ENCODE measurements around the gene LSM7.

The LSM7 gene

DNA sequence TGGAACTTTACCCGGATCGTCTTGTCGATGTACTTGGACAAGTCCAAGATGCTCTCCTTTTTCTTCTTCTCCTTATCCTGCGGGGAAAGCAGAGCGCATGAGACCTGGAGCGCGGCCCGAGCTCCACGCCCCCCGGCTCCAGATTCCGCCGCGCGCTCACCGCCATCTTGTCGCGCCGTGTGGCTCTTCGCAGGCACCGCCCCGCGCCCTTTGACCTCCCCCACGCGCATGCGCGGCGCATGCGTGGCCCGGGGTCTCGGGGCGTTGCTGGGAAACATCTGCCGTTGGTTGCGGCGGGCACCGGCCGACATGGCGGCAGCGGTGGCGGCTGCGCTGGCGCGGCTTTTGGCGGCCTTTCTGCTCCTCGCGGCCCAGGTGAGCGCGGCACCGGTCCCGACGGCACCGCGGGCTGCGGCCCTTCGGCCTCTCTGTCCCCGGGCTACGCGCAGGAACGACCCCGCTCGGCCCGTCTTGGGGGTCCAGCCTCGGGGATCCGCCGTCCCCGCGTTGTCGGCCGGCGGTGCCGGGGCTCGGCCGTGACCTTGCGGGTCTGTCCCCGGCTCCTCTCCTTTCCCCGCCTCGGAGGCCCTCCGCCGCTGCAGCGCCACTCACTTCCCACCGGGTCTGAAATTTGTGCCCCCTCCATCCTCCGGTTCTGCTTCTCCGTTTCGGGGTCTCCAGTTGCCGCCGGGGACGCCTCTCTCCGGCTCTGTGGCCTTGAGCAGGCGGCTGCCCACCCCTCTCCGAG lies at the start of gene LSM7, which contains the start of gene SPPL2B:
Gene LSM7 (minus strand): TSS at position 186 of the 748 bp plus-strand sequence. CDS start 20 bp downstream, at position 166.
Gene SPPL2B (plus strand): TSS at position 284 of the 748 bp plus-strand sequence. CDS start 26 bp downstream, at position 310.
- peak; percentile 95 for DNase-seq

DNA sequence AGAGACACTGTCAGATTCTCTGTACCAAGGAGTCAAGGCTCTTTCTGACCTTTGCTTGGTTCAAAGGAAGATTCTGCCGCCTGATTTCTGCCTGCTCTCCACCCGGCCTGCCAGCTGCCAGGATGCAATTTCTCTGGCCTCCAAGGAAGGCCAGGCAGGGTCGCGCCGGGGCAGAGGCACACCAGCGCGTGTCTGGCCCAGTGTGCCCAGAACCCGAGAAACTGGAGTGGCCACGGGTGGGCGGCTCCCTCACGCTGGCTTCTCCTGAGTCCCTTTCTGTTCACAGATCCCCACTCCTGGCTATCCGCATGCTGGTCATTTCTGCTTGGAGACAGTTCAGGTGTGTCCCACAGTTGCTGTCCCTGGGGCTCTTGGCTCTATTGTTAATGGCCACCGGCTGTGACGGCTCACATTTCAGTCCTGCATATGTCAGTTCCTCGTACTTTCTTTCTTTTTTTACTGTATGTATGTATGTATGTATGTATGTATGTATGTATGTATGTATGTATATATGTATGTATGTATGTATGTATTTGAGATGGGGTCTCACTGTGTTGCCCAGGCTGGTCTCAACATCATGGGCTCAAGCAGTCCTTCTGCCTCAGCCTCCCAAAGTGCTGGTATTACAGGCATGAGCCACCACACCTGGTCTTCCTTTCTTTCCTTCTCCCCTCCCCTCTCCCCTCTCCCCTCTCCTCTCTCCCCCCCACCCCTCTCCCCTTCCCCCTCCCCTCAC lies 48.6 kb upstream of the LSM7 start:
- no peak for DNase-seq

DNA sequence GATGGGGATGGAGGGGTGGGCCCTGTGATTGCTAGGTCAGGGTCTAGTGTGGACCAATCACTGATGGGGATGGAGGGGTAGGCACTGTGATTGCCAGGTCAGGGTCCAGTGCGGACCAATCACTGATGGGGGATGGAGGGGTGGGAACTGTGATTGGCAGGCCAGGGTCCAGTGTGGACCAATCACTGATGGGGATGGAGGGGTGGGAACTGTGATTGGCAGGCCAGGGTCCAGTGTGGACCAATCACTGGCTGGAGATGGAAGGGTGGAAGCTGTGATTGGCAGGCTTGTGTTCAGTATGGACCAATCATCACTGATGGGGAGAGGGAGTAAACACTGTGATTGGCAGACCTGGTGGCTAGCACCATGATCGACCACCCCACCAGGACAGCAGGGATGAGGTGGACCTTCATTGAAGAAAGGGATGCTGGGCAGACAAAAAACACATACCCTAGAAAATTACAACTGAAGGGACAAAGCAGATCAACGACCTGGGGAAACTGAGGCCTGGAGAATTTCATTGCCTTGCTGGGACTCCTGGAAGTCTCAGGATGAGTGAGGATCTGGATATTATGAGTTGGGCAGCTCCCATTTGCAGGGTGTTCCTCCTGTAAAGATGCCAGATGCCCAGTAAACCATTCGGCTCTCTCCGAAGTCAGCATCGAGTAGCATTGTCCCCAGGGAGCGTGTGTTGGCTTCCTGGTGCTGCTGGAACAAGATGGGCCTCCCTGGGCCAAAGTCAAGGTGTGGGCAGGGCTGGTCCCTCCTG lies 47.2 kb upstream of the LSM7 start:
- DNase-seq: no peak

DNA sequence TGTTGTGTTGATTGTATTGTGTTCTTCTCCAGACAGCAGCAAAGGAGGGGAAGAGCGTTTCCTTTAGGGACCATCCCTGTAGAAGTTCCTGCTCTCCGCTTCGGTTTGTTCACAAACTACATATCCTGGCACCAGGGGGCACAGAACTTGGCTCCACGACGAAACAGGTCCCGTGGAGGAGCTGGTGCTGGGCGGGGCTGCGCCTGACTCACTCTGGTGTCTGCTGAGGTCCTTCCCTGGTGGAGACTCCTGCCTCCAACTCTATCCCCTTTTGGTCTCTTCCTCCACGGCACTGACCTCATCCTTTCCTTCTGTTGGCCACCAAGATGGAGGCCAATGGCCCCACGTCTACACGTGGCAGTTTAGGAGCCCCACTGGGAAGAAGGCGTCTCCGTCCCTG lies 46.4 kb upstream of the LSM7 start:
- no peak for DNase-seq

DNA sequence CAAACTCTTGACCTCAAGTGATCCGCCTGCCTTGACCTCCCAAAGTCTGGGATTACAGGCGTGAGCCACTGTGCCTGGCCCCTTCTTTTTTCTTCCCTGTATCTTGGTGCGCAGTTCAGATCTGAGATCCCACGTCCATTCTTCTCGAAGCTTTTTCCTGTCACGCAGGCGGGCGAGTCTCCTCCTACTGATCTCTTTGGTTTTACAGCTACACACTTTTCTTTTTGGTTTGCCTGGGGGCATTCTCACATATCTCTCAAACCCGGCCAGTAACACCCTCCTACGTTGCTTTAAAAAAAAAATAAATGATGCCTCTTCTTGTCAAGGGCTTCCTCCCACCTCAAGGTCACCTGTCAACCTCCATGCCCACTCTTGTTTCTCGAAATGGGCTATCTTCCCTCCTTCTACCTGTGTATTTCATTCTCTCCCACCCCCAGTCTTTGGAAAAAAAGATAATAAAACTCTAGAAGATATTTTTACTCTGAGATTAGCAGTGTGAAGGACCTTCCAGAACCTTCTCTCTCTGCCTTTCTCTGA lies 43.8 kb upstream of the LSM7 start:
- DNase-seq: no peak

DNA sequence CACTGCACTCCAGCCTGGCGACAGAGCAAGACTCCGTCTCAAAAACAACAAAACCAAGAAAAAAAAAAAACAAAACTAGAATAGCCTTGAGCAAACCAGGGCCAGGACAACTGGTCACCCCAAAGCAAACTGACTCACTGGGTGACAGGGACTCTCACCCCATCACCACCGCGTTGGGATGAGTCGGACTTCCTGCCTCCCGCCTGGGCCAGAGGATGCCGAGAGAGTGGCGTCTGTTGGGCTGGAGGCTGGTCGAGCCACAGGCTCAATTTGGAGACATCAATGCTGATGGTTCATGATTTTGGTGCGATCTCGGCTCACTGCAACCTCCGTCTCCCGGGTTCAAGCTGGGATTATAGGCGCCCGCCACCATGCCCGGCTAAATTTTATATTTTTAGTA lies 43.3 kb upstream of the LSM7 start:
- no peak for DNase-seq

DNA sequence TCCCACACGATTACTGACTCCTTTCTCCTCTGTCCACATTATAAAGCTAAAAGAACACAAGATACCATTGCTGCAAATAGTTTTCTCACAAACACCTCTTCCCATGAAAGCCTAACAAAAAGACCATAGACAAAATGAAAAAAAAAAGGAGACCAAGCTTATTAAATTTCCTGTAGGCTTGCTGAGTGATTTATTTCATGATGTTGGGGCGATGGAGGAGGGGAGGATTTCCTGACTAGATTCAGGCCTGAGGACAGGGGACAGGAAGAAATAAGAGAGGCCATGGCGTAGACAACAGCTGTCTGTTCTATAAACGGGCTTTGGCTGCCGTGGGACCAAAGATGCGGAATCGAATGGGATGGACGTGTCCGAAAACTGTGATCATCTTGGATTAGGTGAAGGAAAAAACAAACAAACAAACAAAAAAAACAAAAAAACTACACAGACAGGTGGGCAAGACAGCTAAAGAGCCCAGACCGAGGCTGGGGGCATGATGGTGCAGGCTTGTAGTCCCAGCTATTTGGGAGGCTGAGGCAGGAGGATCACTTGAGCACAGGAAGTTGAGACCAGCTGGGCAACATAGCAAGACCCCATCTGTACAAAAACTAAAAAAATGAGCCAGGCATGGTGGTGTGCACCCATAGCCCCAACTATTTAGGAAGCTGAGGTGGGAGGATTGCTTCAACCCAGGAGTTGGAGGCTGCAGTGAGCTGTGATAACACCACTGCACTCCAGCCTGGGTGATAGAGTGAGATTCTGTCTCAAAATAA lies 37.0 kb upstream of the LSM7 start:
- no peak for DNase-seq

DNA sequence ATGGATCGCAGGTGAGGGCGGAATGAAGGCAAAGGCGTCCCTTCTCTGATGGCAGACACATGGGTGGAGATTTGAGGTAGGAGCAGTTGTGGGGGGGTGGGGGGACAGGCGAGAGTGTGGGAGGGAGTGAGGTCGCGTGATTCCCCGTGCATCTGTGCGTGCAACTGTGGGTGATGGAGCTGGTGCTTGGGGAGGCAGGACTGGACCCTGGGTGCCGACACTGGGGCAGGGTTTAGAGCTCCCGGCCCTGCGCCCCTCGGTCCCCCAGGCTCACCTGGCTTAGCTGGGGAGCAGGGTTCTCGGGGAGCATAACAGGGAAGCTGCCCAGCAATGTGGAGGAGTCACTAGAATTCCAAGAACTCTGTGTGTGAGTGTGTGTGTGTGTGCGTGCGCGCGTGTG lies 35.0 kb upstream of the LSM7 start:
- no peak for DNase-seq

DNA sequence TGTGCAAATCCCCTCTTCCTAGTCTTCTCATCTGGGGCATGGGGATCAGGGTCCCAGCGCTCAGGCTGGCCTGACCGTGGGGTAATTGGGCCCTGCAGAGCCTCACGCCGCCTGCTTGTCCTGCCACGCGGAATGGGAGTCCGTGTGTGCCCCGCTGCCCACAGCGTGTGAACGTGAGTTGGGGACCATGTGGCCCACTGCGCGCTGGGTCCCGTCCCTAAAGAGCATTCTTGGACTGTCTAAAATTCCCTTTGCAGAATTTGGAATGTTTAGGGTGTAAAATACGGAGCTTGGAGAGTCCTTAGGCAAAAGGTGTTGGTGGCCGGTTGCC lies 34.5 kb upstream of the LSM7 start:
- DNase-seq: no peak

DNA sequence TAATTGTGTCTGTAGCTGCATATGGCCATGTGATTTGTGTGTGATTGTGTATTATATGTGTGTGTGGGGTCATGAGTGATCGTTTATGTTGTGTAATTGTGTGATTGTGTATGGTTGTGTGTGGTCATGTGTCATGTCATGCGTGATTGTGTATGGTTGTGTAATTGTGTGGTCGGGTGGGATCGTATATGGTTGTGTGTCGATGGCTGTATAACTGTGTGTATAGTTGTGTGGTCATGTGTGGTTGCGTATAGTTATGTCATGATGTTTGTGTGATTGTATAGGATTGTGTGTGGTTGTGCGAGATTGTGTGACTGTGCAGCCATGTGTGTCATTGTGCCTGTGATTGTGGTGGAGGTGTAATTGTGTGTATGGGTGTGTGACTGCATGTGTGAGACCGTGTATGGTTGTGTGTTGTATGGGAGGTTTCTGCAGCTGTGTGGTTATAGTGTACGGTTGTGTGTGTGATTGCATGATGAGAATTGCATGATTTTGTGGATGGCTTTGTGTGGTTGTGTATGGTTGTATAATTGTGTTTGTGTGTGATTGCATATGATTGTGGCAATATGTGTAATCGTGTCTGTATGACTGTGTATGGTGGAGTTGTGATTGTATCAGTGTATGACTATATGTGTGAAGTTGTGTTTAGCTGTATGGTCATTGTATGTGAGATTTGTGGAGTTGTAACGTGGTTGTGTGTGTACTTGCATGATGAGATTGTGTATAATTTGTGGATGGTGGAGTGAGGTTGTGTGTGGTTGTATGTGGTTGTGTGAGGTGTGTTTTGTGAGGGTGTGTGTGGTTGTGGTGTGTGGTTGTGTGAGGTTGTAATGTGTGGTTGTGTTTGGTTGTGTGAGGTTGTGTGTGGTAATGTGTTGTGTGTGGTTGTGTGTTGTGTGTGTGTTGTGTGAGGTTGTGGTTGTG lies 33.9 kb upstream of the LSM7 start:
- DNase-seq: no peak

DNA sequence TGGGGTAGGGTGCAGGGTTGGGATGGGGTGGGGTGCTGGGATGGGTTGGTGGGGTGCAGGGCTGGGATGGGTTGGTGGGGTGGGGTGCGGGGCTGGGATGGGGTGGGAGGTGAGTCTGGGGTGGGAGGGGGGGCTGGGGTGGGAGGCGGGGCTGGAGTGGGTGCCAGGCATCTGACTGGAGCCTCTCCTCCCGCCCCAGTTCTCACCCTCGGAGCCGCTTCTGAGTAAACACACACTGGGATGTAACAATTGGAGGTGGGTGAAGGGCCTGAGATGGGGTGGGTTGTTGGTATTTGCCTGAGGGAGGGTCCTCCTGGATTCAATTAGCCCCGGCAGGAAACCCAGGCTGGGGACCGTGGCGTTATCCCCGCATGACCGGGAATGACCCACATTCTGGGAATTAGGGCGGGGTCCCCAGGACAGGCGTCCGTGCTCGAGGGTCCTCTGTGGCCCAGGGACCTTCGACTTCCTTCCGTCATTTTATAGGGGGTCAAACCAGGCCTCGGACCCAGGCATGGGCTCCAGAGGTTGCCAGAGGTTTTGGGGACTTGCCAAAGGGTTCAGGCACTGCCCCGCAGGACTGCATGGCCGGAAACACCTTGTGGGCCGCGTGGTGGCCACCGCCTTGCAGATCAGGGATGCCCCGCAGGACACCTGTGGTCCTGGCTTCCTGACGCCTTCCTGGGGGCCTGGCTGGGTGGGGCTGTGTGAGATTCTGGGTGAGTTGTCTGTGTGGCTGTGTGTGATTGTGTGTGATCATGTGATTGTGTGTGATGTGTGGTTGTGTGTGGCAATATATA lies 33.1 kb upstream of the LSM7 start:
- no peak for DNase-seq

DNA sequence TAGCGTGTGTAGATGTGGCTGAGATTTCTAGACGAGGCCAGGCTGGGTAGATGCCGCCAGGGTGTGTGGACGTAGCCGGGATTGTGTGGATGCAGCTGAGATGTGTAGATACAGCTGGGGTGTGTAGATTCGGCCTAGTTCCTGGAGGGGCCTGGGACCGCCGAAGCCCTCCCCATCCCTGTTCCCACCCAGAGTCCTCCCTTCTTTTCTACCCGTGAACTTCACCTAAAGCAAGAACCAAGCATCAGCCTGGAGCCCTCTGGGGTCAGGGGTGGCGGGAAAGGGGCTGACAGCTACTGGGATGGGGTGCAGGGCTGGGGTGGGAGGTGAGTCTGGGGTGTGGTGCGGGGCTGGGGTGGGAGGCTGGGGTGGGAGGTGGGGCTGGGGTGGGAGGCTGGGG lies 32.4 kb upstream of the LSM7 start:
- no peak for DNase-seq

DNA sequence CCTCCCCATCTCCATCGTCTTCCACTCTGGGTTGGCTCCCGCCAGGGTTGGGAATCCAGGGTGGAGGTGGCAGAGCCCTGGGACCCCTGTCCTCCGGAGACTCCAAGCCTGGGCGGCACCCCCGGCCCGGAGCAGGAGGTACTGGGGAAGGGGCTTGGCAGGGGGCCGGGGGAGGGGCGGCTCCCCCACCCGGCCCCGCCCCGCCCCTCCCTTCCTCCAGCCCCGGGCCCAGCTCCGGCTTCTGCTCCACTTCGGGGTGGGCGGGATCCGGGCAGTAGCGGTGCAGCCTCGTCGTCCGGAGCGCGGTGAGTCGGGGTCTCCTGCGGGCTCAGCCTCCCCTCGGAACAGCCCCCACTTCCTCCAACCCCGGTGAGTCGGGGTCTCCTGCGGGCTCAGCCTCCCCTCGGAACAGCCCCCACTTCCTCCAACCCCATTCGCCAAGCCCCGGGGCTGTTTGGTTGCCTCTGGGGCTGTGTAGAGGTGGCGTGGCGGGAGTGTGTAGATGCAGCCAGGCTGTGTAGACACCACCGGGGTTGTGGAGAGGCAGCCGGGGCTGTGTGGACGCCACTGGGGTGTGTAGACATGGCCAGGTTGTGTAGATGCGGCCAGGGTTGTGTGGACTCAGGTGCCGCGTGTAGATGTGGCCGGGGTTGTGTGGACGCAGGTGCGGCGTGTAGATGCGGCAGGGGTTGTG lies 31.8 kb upstream of the LSM7 start, which contains the start of gene TMPRSS9:
Gene TMPRSS9 (plus strand): TSS at position 274 of the 694 bp plus-strand sequence. CDS start 29,521 bp downstream, outside the sequence.
- no peak for DNase-seq

DNA sequence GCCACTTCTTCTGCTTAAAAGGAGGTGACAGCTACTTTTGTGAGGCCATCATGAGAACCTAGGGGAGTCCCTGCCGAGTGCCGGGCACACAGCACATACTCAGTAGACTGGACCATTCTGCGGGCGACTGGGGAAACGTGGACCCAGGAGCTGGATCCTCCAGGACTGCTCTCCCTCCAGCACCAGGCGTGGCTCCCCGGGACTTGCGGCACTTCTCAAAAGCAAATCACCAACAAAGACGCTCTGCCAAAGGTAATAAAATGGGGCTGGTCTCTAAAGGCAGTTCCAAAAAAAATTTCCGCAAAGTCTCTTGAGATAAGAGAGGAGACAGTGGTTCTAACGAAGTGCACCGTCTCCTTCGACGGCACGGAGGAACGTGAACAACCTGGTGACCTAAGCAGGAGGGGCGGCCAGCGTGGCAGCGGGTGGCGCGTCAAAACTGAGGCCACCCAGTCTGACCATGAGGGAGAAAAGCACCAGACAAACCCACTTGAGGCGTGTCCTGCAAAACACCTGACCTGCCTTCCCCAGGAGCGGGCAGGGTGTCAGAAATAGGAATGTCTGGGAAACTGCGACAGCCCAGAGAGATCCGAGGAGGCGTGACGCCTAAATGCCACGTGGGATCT lies 30.3 kb upstream of the LSM7 start:
- DNase-seq: no peak

DNA sequence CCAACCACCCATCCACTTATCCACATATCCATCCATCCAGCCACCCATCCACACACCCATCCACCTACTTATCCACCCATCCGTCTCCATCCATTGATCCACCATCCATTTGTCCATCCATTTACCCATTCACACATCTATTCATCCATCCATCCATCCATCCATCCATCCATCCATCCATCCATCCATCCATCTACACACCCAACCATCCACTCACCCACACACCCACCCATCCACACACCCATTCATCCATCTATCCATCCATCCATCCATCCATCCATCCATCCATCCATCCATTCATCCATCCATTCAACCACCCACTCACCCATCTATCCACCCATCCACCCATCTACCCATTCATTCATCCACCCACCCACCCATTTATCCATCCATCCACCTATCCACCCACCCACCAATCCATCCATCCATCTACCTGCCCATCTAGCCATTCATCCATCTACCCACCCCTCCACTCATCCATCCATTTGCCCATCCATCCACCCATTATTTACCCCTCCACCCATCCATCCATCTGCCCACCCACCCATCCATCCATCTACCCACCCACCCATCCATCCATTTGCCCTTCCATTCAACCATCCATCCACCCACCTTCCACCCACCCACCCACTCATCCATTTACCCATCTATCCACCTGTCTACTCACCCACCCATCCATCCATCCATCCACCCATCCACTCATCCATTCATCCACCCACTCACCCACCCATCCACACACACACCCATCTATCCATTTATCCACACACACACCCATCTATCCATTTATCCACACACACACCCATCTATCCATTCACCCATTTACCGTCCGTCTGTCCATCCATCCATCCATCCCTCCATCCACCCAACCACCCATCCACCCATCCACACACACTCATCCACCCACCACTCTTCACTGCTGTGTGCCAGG lies 29.2 kb upstream of the LSM7 start:
- DNase-seq: no peak

DNA sequence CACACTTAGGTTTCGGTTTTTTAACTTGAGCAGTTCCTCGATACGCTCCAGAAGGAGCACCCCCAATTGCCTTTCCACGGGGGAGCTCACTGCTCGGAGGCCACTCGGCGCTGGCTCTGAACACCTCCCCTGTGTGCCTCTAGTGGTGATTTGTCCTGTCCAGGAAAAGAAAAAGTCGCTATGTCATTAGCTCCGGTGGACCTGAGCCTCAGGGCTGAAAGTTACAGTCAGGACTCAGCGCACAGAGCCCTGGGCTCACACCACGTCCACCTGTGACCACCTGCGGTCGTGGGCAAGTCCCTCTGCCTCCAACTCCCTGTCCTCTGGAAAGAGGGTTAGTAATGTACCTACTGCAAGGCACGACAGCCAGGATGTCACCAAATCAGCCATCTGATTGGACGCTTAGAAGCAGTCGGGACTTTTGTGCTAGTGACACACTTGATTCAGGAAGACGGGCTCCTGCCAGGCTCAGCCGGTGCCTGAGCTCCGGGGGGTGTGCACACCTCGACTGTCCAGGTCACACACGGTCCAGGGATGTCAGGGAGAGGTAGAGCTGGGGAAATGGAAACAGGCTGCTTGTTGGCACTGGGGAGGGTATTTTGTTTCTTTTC lies 27.8 kb upstream of the LSM7 start:
- DNase-seq: no peak

DNA sequence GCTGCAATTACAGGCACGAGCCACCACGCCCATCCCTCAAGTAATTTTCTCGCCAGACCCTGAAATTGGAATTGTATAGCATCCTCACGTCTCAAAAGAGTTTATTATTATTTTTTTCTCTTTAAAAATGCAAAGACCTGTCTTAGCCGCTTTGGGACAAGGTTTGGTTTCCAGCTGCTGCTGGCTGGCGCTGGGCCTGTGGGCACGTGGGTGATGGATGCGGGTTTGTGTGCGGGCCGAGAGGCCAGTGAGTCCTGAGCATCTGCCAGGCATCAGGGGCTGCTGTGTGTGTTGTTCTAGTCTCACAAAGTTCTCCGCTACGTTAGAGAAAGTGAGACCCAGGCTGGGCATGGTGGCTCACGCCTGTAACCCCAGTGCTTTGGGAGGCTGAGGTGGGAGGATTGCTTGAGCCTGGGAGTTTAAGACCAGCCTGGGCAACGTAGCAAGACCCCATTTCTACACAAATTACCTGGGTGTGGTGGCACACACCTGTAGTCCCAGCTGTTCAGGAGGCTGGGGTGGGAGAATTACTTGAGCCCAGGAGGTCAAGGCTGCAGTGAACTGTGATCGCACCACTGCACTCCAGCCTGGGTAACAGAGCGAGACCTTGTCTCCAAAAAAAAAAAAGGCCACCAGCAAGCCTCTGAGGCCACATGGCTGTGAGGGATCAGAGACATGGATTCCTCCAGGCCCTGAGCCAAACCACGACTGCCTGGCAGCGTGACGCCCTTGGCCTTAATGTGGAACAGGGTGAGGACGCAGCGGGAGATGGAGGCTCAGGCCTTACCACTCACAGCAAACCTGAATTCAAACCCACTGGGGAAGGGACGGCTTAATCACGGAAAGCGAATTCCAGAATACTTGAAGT lies 27.0 kb upstream of the LSM7 start:
- DNase-seq: no peak

All from CD4-positive, alpha-beta T cell treated with Interleukin-21 for 1 hour (primary cell).